ENCODE data around the gene CSRNP3. TPM values are rescaled to one million over a fixed set of nuclear protein-coding genes. Genes with fewer than 3 reads are reported as not detected.
A peak's percentile ranks its signal among the peaks of the same experiment; 100 is the strongest.

Gene CSRNP3
- total RNA-seq, 3 donors from 2014 or later (not counting 1 experiment from before 2014, with no cell fraction given): not detected

- H3K36me3 ChIP-seq (ENCODE audit: control insufficient read depth, insufficient read depth, low read length): no peaks in the 10 kb centered on the region
- TF ChIP-seq CTCF (IDR thresholded peaks at IDR 0.05): no peak
- peak in 1 of 3 donors; percentile 19 for ATAC-seq
- no peaks in the 10 kb centered on the region for H3K27me3 Mint-ChIP-seq (ENCODE audit: low read depth in 2 of 2)
- H3K27ac ChIP-seq (ENCODE audit: low read length): no peak overlapping the region
- no peak overlapping the region for H3K4me3 ChIP-seq (ENCODE audit: low read length)
- intact Hi-C loops (cut with micrococcal nuclease): no loop called here
- no peaks in the 10 kb centered on the region for H3K4me1 Mint-ChIP-seq
- H3K4me1 ChIP-seq (ENCODE audit: control insufficient read depth, insufficient read depth, low read length): no peaks in the 10 kb centered on the region
- H3K36me3 Mint-ChIP-seq: no peaks in the 10 kb centered on the region
- no peaks in the 10 kb centered on the region for H3K27me3 ChIP-seq (ENCODE audit: control insufficient read depth, insufficient read depth, low read length)
- no peaks in the 10 kb centered on the region for H3K9me3 ChIP-seq (ENCODE audit: control insufficient read depth, insufficient read depth, low read length)
- H3K4me3 Mint-ChIP-seq: no peak overlapping the region
- WGBS (ENCODE audit: insufficient coverage): 69% methylated on average over 4 of the region's 4 CpGs
- no peaks in the 10 kb centered on the region for H3K9me3 Mint-ChIP-seq
- no peak overlapping the region for H3K27ac Mint-ChIP-seq
- no peak for DNase-seq
Measured at GRCh38 chr2:165479856-165480255, 10.4 kb downstream of the CSRNP3 start.

- H3K4me1 Mint-ChIP-seq: no peaks in the 10 kb centered on the region
- H3K27me3 Mint-ChIP-seq (ENCODE audit: low read depth in 2 of 2): no peaks in the 10 kb centered on the region
- no peaks in the 10 kb centered on the region for H3K36me3 Mint-ChIP-seq
- DNase-seq: no peak
- Histone ChIP-seq H3K4me3 (ENCODE audit: low read length) (no peak overlapping the region), H3K27ac (ENCODE audit: low read length) (no peak overlapping the region), H3K27me3 (ENCODE audit: control insufficient read depth, insufficient read depth, low read length) (no peaks in the 10 kb centered on the region), H3K36me3 (ENCODE audit: control insufficient read depth, insufficient read depth, low read length) (no peaks in the 10 kb centered on the region), H3K4me1 (ENCODE audit: control insufficient read depth, insufficient read depth, low read length) (no peaks in the 10 kb centered on the region), H3K9me3 (ENCODE audit: control insufficient read depth, insufficient read depth, low read length) (no peaks in the 10 kb centered on the region)
- whole genome bisulfite sequencing (ENCODE audit: insufficient coverage): 48% methylated on average over 3 of the region's 4 CpGs
- no peaks in the 10 kb centered on the region for H3K9me3 Mint-ChIP-seq
- no peak for ATAC-seq
- intact Hi-C loops (cut with micrococcal nuclease): no loop called here
- no peak overlapping the region for H3K4me3 Mint-ChIP-seq
- TF ChIP-seq CTCF (IDR thresholded peaks at IDR 0.05): no peak
- H3K27ac Mint-ChIP-seq: no peak overlapping the region
Measured at GRCh38 chr2:165494573-165494972, 25.1 kb downstream of the CSRNP3 start.

GRCh38 chr2:165497659-165498317, 28.3 kb downstream of the CSRNP3 start:
- H3K27me3 ChIP-seq (ENCODE audit: control insufficient read depth, insufficient read depth, low read length): no peaks in the 10 kb centered on the region
- ATAC-seq (no peak), DNase-seq (no peak)
- Mint-ChIP-seq H3K27ac (no peak overlapping the region), H3K4me3 (no peak overlapping the region), H3K36me3 (no peaks in the 10 kb centered on the region), H3K4me1 (no peaks in the 10 kb centered on the region), H3K27me3 (ENCODE audit: low read depth in 2 of 2) (no peaks in the 10 kb centered on the region), H3K9me3 (no peaks in the 10 kb centered on the region)
- no peak overlapping the region for H3K27ac ChIP-seq (ENCODE audit: low read length)
- no peak for TF ChIP-seq CTCF (IDR thresholded peaks at IDR 0.05)
- no peak overlapping the region for H3K4me3 ChIP-seq (ENCODE audit: low read length)
- 24% methylated on average over 3 of the region's 3 CpGs for WGBS (ENCODE audit: insufficient coverage)
- no peaks in the 10 kb centered on the region for H3K4me1 ChIP-seq (ENCODE audit: control insufficient read depth, insufficient read depth, low read length)
- H3K36me3 ChIP-seq (ENCODE audit: control insufficient read depth, insufficient read depth, low read length): no peaks in the 10 kb centered on the region
- intact Hi-C loops (cut with micrococcal nuclease): no loop called here
- no peaks in the 10 kb centered on the region for H3K9me3 ChIP-seq (ENCODE audit: control insufficient read depth, insufficient read depth, low read length)

- Mint-ChIP-seq H3K4me1 (no peaks in the 10 kb centered on the region), H3K36me3 (no peaks in the 10 kb centered on the region), H3K4me3 (no peak overlapping the region), H3K9me3 (no peaks in the 10 kb centered on the region), H3K27me3 (ENCODE audit: low read depth in 2 of 2) (no peaks in the 10 kb centered on the region), H3K27ac (no peak overlapping the region)
- DNase-seq: no peak
- Histone ChIP-seq H3K27me3 (ENCODE audit: control insufficient read depth, insufficient read depth, low read length) (no peaks in the 10 kb centered on the region), H3K36me3 (ENCODE audit: control insufficient read depth, insufficient read depth, low read length) (no peaks in the 10 kb centered on the region), H3K4me1 (ENCODE audit: control insufficient read depth, insufficient read depth, low read length) (no peaks in the 10 kb centered on the region), H3K27ac (ENCODE audit: low read length) (no peak overlapping the region), H3K9me3 (ENCODE audit: control insufficient read depth, insufficient read depth, low read length) (no peaks in the 10 kb centered on the region), H3K4me3 (ENCODE audit: low read length) (no peak overlapping the region)
- WGBS (ENCODE audit: insufficient coverage): 95% methylated on average over 2 of the region's 3 CpGs
- no peak for ATAC-seq
- intact Hi-C loops (cut with micrococcal nuclease): no loop called here
- no peak for TF ChIP-seq CTCF (IDR thresholded peaks at IDR 0.05)
Measured at GRCh38 chr2:165499131-165499530, 29.6 kb downstream of the CSRNP3 start.
